Neural progenitor cell (in vitro differentiated cells): ENCODE data around the gene CCNB1IP1. TPM values are rescaled to one million over a fixed set of nuclear protein-coding genes. Genes with fewer than 3 reads are reported as not detected.

ENCODE experiments used
- DNase-seq: peaks from one replicate; pipeline ENCODE4 v3.0.0-alpha.2; 2016; ENCODE audit warnings: low spot score
- H2AFZ ChIP-seq: fragments of 200-600 bp; sonication (generic); replicated peaks from 2 replicates; pipeline ENCODE4 v1.6.1; 2016; ENCODE audit warnings: antibody characterized with exemption
- H3F3A ChIP-seq: fragments of 200-600 bp; sonication (generic); 2 replicates; pipeline ENCODE4 v1.6.1; 2016; ENCODE audit warnings: antibody characterized with exemption, low read depth
- H3K27ac ChIP-seq: fragments of 200-600 bp; sonication (generic); 2 replicates; pipeline ENCODE4 v1.5.1; 2016; ENCODE audit warnings: mild to moderate bottlenecking
- H3K27me3 ChIP-seq: fragments of 200-600 bp; sonication (generic); 2 replicates; pipeline ENCODE4 v1.6.1; 2016; ENCODE audit warnings: mild to moderate bottlenecking, moderate library complexity
- H3K36me3 ChIP-seq: fragments of 200-600 bp; sonication (generic); 2 replicates; pipeline ENCODE4 v1.5.1; 2016
- H3K4me1 ChIP-seq: fragments of 200-600 bp; sonication (generic); 2 replicates; pipeline ENCODE4 v1.6.1; 2016; ENCODE audit warnings: mixed run types
- H3K4me2 ChIP-seq: fragments of 200-600 bp; sonication (generic); 2 replicates; pipeline ENCODE4 v1.6.1; 2016
- H3K4me3 ChIP-seq: fragments of 200-600 bp; sonication (generic); 2 replicates; pipeline ENCODE4 v1.5.1; 2016
- H3K79me2 ChIP-seq: fragments of 200-600 bp; sonication (generic); 2 replicates; pipeline ENCODE4 v1.6.1; 2016; ENCODE audit warnings: low read depth
- H3K9ac ChIP-seq: fragments of 200-600 bp; sonication (generic); 2 replicates; pipeline ENCODE4 v1.6.1; 2016
- H3K9me3 ChIP-seq: fragments of 200-600 bp; sonication (generic); 2 replicates; pipeline ENCODE4 v1.5.1; 2016; ENCODE audit warnings: low read depth
- H4K20me1 ChIP-seq: fragments of 200-600 bp; sonication (generic); 2 replicates; pipeline ENCODE4 v1.6.1; 2016; ENCODE audit warnings: low read depth
- H3K27ac Mint-ChIP-seq: 3 replicates; pipeline ENCODE4 v1.8.0; 2021; ENCODE audit warnings: mixed read lengths
- H3K27me3 Mint-ChIP-seq: 2 replicates; pipeline ENCODE4 v1.8.0; 2022; ENCODE audit warnings: low read depth, mild to moderate bottlenecking, inconsistent platforms, moderate library complexity, mixed read lengths; ENCODE audit not compliant: insufficient read depth
- H3K36me3 Mint-ChIP-seq: 3 replicates; pipeline ENCODE4 v1.8.0; 2021; ENCODE audit warnings: mixed read lengths
- H3K4me1 Mint-ChIP-seq: 3 replicates; pipeline ENCODE4 v1.8.0; 2021; ENCODE audit warnings: mixed read lengths
- H3K4me3 Mint-ChIP-seq: 3 replicates; pipeline ENCODE4 v1.8.0; 2021; ENCODE audit warnings: mild to moderate bottlenecking, moderate library complexity, mixed read lengths
- H3K9me3 Mint-ChIP-seq: 3 replicates; pipeline ENCODE4 v1.8.0; 2020; ENCODE audit warnings: mixed read lengths
- CTCF ChIP-seq: fragments of 200-600 bp; sonication (generic); IDR thresholded peaks from 2 replicates; pipeline ENCODE4 v1.5.1; 2017; ENCODE audit warnings: antibody characterized with exemption, mild to moderate bottlenecking
- EZH2 ChIP-seq: fragments of 200-600 bp; sonication (generic); IDR thresholded peaks from 2 replicates; pipeline ENCODE4 v1.6.1; 2017; ENCODE audit warnings: antibody characterized with exemption, mild to moderate bottlenecking, moderate library complexity
- EZH2phosphoT487 ChIP-seq: fragments of 200-600 bp; sonication (generic); IDR thresholded peaks from 2 replicates; pipeline ENCODE4 v1.6.1; 2017; ENCODE audit warnings: antibody characterized with exemption
- small RNA-seq: library from RNA; depleted of rRNA; stranded (forward); fragments of <200 nt; gene quantifications from one replicate; pipeline ENCODE3, GENCODE V24; 2015
- total RNA-seq: library from RNA; depleted of rRNA; stranded (reverse); fragments of >200 nt; gene quantifications from 2 replicates; pipeline ENCODE4 v1.2.3, GENCODE V29; 2015; ENCODE audit warnings: low replicate concordance

The CCNB1IP1 gene
- total RNA-seq, 1 donor from 2014 or later, result 279 TPM

- Histone ChIP-seq H3K9ac (no peak overlapping the region), H3K36me3 (no peaks in the 10 kb centered on the region), H4K20me1 (no peaks in the 10 kb centered on the region), H3K4me3 (no peak overlapping the region), H3K27ac (no peak overlapping the region), H3K27me3 (no peaks in the 10 kb centered on the region), H3K9me3 (no peaks in the 10 kb centered on the region), H3K4me1 (no peaks in the 10 kb centered on the region), H3K79me2 (no peaks in the 10 kb centered on the region), H2AFZ (no peak overlapping the region), H3K4me2 (no peak overlapping the region), H3F3A (no peaks in the 10 kb centered on the region)
- Mint-ChIP-seq H3K27ac (no peak overlapping the region), H3K4me3 (no peak overlapping the region), H3K9me3 (no peaks in the 10 kb centered on the region), H3K4me1 (peaks cover 6% of the 10 kb centered on the region), H3K36me3 (no peaks in the 10 kb centered on the region), H3K27me3 (no peaks in the 10 kb centered on the region)
- no peak for DNase-seq
- TF ChIP-seq EZH2 (no peak), CTCF (no peak), EZH2phosphoT487 (no peak)
Measured at GRCh38 chr14:20262642-20263128, 70.4 kb downstream of the CCNB1IP1 start.

Small RNA genes within 50 kb of the gene (small RNA-seq; reads per million reads assigned to genes)
- 0.20 reads per million for gene SNORA79B
- 924 reads per million, percentile 99 among the genes with 10 or more reads in this experiment for gene SNORD126

Other genes starting within 250 kb of the CCNB1IP1 start
- not detected in 2 replicates for gene OR4K17, start 222.5 kb downstream of the CCNB1IP1 start, total RNA-seq
- not detected in 2 replicates for gene OR4N5, start 194.5 kb downstream of the CCNB1IP1 start, total RNA-seq
- not detected in 2 replicates for gene OR11G2, start 142.4 kb downstream of the CCNB1IP1 start, total RNA-seq
- gene OR11H6, start 109.6 kb downstream of the CCNB1IP1 start, total RNA-seq, result not detected in 2 replicates
- not detected in 2 replicates for gene OR11H7, start 104.3 kb downstream of the CCNB1IP1 start, total RNA-seq
- gene OR11H4, start 94.0 kb downstream of the CCNB1IP1 start, total RNA-seq, result not detected in 2 replicates
- gene TTC5, start 27.3 kb downstream of the CCNB1IP1 start, total RNA-seq, result 15.1 and 15.3 TPM in 2 replicates
- 33.2 and 47.2 TPM in 2 replicates for gene PARP2, start 10.4 kb upstream of the CCNB1IP1 start, total RNA-seq
- 10.9 and 19.8 TPM in 2 replicates for gene TEP1, start 80.2 kb upstream of the CCNB1IP1 start, total RNA-seq
- 0.22 TPM in 1 of 2 replicates, not detected in the other for gene KLHL33, start 102.9 kb upstream of the CCNB1IP1 start, total RNA-seq
- gene OSGEP, start 121.5 kb upstream of the CCNB1IP1 start, total RNA-seq, result 62.5 and 67.0 TPM in 2 replicates
- gene APEX1, start 121.9 kb upstream of the CCNB1IP1 start, total RNA-seq, result 76.6 and 118 TPM in 2 replicates
- gene PIP4P1, start 128.2 kb upstream of the CCNB1IP1 start, total RNA-seq, result 24.1 and 35.3 TPM in 2 replicates
- gene PNP, start 136.1 kb upstream of the CCNB1IP1 start, total RNA-seq, result 43.6 and 50.6 TPM in 2 replicates
- not detected in 2 replicates for gene RNASE10, start 172.3 kb upstream of the CCNB1IP1 start, total RNA-seq
- not detected in 2 replicates for gene RNASE9, start 227.8 kb upstream of the CCNB1IP1 start, total RNA-seq